GM18907 (cell line): ENCODE measurements around the gene STAG1.
"Not testable (repeated sequence)": the region's sequence is repeated elsewhere in the genome, so short reads cannot be mapped to it uniquely, and the experiment has no call there.

Source experiments
- ATAC-seq: cut with Tn5 transposase; IDR thresholded peaks from one replicate; pipeline ENCODE4 v1.9.1; 2021; ENCODE audit warnings: mild to moderate bottlenecking, moderate library complexity; ENCODE audit not compliant: unreplicated experiment

The STAG1 gene

GRCh38 chr3:136606990-136607389 is 145.2 kb downstream of the STAG1 start:
- no peak for ATAC-seq

- ATAC-seq = not testable (repeated sequence)
Measured at GRCh38 chr3:136606216-136606615, 146.0 kb downstream of the STAG1 start.

GRCh38 chr3:136604961-136605360 is 147.2 kb downstream of the STAG1 start:
- no peak for ATAC-seq

GRCh38 chr3:136602818-136603217 is 149.4 kb downstream of the STAG1 start:
- ATAC-seq = no peak

- no peak for ATAC-seq
Measured at GRCh38 chr3:136595913-136596697, 156.1 kb downstream of the STAG1 start.

- no peak for ATAC-seq
Measured at GRCh38 chr3:136586580-136586979, 165.6 kb downstream of the STAG1 start.

- no peak for ATAC-seq
Measured at GRCh38 chr3:136584728-136585127, 167.4 kb downstream of the STAG1 start.

- ATAC-seq = no peak
Measured at GRCh38 chr3:136583823-136584222, 168.4 kb downstream of the STAG1 start.

GRCh38 chr3:136577791-136578190 is 174.4 kb downstream of the STAG1 start:
- no peak for ATAC-seq

GRCh38 chr3:136576279-136577009 is 175.7 kb downstream of the STAG1 start:
- ATAC-seq = no peak

GRCh38 chr3:136567599-136568188 is 184.5 kb downstream of the STAG1 start:
- no peak for ATAC-seq

- not testable (repeated sequence) for ATAC-seq
Measured at GRCh38 chr3:136564962-136565361, 187.2 kb downstream of the STAG1 start.

GRCh38 chr3:136562026-136562425 is 190.2 kb downstream of the STAG1 start:
- no peak for ATAC-seq

GRCh38 chr3:136559896-136560295 is 192.3 kb downstream of the STAG1 start:
- no peak for ATAC-seq

GRCh38 chr3:136549461-136549860 is 202.7 kb downstream of the STAG1 start:
- not testable (repeated sequence) for ATAC-seq

- no peak for ATAC-seq
Measured at GRCh38 chr3:136547293-136547692, 204.9 kb downstream of the STAG1 start.

GRCh38 chr3:136546720-136547119 is 205.5 kb downstream of the STAG1 start:
- no peak for ATAC-seq

GRCh38 chr3:136545664-136546268 is 206.4 kb downstream of the STAG1 start:
- ATAC-seq = no peak

- ATAC-seq = no peak
Measured at GRCh38 chr3:136544532-136544931, 207.6 kb downstream of the STAG1 start.

GRCh38 chr3:136543385-136543784 is 208.8 kb downstream of the STAG1 start:
- ATAC-seq = no peak

- ATAC-seq = no peak
Measured at GRCh38 chr3:136535906-136536305, 216.3 kb downstream of the STAG1 start.
